MM.1S (cell line): ENCODE data around the gene MRPL4.

ENCODE experiments used
- CTCF ChIP-seq: fragments of 300-600 bp; sonication (generic); IDR thresholded peaks from 2 replicates; pipeline ENCODE4 v1.5.1; 2016; ENCODE audit warnings: antibody characterized with exemption, low read length, mixed read lengths
- EZH2 ChIP-seq: fragments of 300-600 bp; sonication (generic); optimal IDR thresholded peaks from 2 replicates; pipeline ENCODE3; 2017; ENCODE audit warnings: low read depth, mild to moderate bottlenecking, antibody characterized with exemption, low read length, mixed read lengths

- TF ChIP-seq CTCF, result no peak
- no peak for TF ChIP-seq EZH2
Measured at GRCh38 chr19:10211061-10211460, 41.0 kb upstream of the MRPL4 start.
